Mesenchymal stem cell (in vitro differentiated cells and primary cell): Measurements from ENCODE around the gene SLC22A31.

Source experiments
- DNase-seq: peaks from one replicate; pipeline ENCODE4 v3.0.0-alpha.2; 2013
- H2AFZ ChIP-seq: one replicate; pipeline ENCODE4 v1.6.1; 2013; ENCODE audit warnings: low read depth, mild to moderate bottlenecking, control low read depth, inconsistent platforms, low read length, moderate library complexity
- H2AK5ac ChIP-seq: 2 replicates; pipeline ENCODE4 v1.6.1; 2013; ENCODE audit warnings: low read length, moderate library complexity, mild to moderate bottlenecking, inconsistent platforms; ENCODE audit not compliant: severe bottlenecking
- H2BK120ac ChIP-seq: one replicate; pipeline ENCODE4 v1.6.1; 2013; ENCODE audit warnings: low read depth, mild to moderate bottlenecking, inconsistent platforms, low read length, moderate library complexity
- H2BK12ac ChIP-seq, 2 experiments: one replicate each; pipeline ENCODE4 v1.6.1; 2013; ENCODE audit warnings: inconsistent platforms in 2 of 2, low read length in 2 of 2, mild to moderate bottlenecking in 2 of 2, moderate library complexity in 2 of 2, control low read depth in 1 of 2
- H2BK15ac ChIP-seq: one replicate; pipeline ENCODE4 v1.6.1; 2013; ENCODE audit warnings: mild to moderate bottlenecking, low read depth, inconsistent platforms; ENCODE audit not compliant: poor library complexity, severe bottlenecking
- H2BK5ac ChIP-seq: 2 replicates; pipeline ENCODE4 v1.6.1; 2013; ENCODE audit warnings: low read depth, mild to moderate bottlenecking, low read length, control low read depth, inconsistent platforms; ENCODE audit not compliant: poor library complexity, severe bottlenecking
- H3K14ac ChIP-seq, 2 experiments: one replicate each; pipeline ENCODE4 v1.6.1; 2013; ENCODE audit warnings: inconsistent platforms in 2 of 2, low read length in 2 of 2, control low read depth in 1 of 2, mild to moderate bottlenecking in 1 of 2, moderate library complexity in 1 of 2
- H3K18ac ChIP-seq, 2 experiments: one replicate each; pipeline ENCODE4 v1.6.1; 2013; ENCODE audit warnings: inconsistent platforms in 2 of 2, low read length in 2 of 2, control low read depth in 1 of 2, low read depth in 1 of 2, mild to moderate bottlenecking in 1 of 2
- H3K23ac ChIP-seq, 2 experiments: one replicate each; pipeline ENCODE4 v1.6.1; 2013; ENCODE audit warnings: inconsistent platforms in 2 of 2, low read length in 2 of 2, mild to moderate bottlenecking in 2 of 2, moderate library complexity in 2 of 2, control low read depth in 1 of 2
- H3K27ac ChIP-seq: 2 replicates; pipeline ENCODE4 v1.5.1; 2013; ENCODE audit warnings: mild to moderate bottlenecking, moderate library complexity, low read length, control low read depth, inconsistent platforms; ENCODE audit not compliant: poor library complexity, severe bottlenecking
- H3K27me3 ChIP-seq, 2 experiments: 2 replicates each; pipeline versions ENCODE4 v1.6.1 to v1.7.0; 2013; ENCODE audit warnings: low read length in 2 of 2, mild to moderate bottlenecking in 2 of 2, moderate library complexity in 2 of 2, control low read depth in 1 of 2, inconsistent platforms in 1 of 2; ENCODE audit not compliant: control insufficient read depth in 1 of 2, insufficient read depth in 1 of 2
- H3K36me3 ChIP-seq, 2 experiments: 2 replicates each; pipeline versions ENCODE4 v1.6.1 to v1.7.0; 2013; ENCODE audit warnings: low read length in 2 of 2, control low read depth in 1 of 2, inconsistent platforms in 1 of 2, low read depth in 1 of 2, mild to moderate bottlenecking in 1 of 2; ENCODE audit not compliant: insufficient read depth in 2 of 2, control insufficient read depth in 1 of 2
- H3K4ac ChIP-seq, 2 experiments: one replicate each; pipeline ENCODE4 v1.6.1; 2013; ENCODE audit warnings: inconsistent platforms in 2 of 2, low read length in 2 of 2, mild to moderate bottlenecking in 2 of 2, moderate library complexity in 2 of 2, control low read depth in 1 of 2, low read depth in 1 of 2
- H3K4me1 ChIP-seq: 2 replicates; pipeline ENCODE4 v1.6.1; 2013; ENCODE audit warnings: low read depth, low read length, control low read depth; ENCODE audit not compliant: control insufficient read depth, insufficient read depth
- H3K4me2 ChIP-seq: 2 replicates; pipeline ENCODE4 v1.6.1; 2013; ENCODE audit warnings: low read length, mild to moderate bottlenecking, inconsistent platforms; ENCODE audit not compliant: poor library complexity, severe bottlenecking
- H3K4me3 ChIP-seq, 2 experiments: 2 replicates each; pipeline versions ENCODE4 v1.5.1 to v1.7.0; 2013; ENCODE audit warnings: low read length in 2 of 2, mild to moderate bottlenecking in 2 of 2, control low read depth in 1 of 2, low read depth in 1 of 2; ENCODE audit not compliant: insufficient read depth in 1 of 2
- H3K79me1 ChIP-seq: replicated peaks from 2 replicates; pipeline ENCODE4 v1.6.1; 2013; ENCODE audit warnings: mild to moderate bottlenecking, control low read depth, low read length, inconsistent platforms; ENCODE audit not compliant: poor library complexity, severe bottlenecking
- H3K9ac ChIP-seq: 2 replicates; pipeline ENCODE4 v1.7.0; 2013; ENCODE audit warnings: mild to moderate bottlenecking, low read length, moderate library complexity
- H3K9me3 ChIP-seq: 2 replicates; pipeline ENCODE4 v1.7.0; 2013; ENCODE audit warnings: mild to moderate bottlenecking, low read length; ENCODE audit not compliant: control insufficient read depth
- H4K8ac ChIP-seq: one replicate; pipeline ENCODE4 v1.6.1; 2013; ENCODE audit warnings: inconsistent platforms, mild to moderate bottlenecking, low read length, moderate library complexity
- H4K91ac ChIP-seq: one replicate; pipeline ENCODE4 v1.6.1; 2013; ENCODE audit warnings: mild to moderate bottlenecking, low read length, inconsistent platforms
- WGBS: methylation state at CpG from one replicate; pipeline ENCODE4 v1.1.7; 2013; ENCODE audit warnings: mixed read lengths; 5-methylcytosine and 5-hydroxymethylcytosine counted together

The SLC22A31 gene

GRCh38 chr16:89233678-89234490 lies 33.5 kb upstream of the SLC22A31 start:
- no peak overlapping the region for H3K14ac ChIP-seq
- H3K18ac ChIP-seq: no peak overlapping the region
- no peak overlapping the region for H4K91ac ChIP-seq
- H3K79me1 ChIP-seq: peaks cover 21% of the 10 kb centered on the region
- H2BK12ac ChIP-seq: no peak overlapping the region
- DNase-seq: no peak
- H3K9me3 ChIP-seq: peaks cover 22% of the 10 kb centered on the region
- no peak overlapping the region for H4K8ac ChIP-seq
- H3K27ac ChIP-seq: no peak overlapping the region
- no peak overlapping the region for H3K23ac ChIP-seq
- H3K4me3 ChIP-seq: no peak overlapping the region
- H2AK5ac ChIP-seq: no peak overlapping the region
- WGBS: 99% methylated on average over 16 of the region's 16 CpGs
- no peak overlapping the region for H3K9ac ChIP-seq
- H3K4me2 ChIP-seq: no peak overlapping the region
- H3K4ac ChIP-seq: no peak overlapping the region
- no peak overlapping the region for H2AFZ ChIP-seq
- H3K36me3 ChIP-seq: peaks cover 57 to 64% of the 10 kb centered on the region in 2 experiments
- no peaks in the 10 kb centered on the region for H3K4me1 ChIP-seq
- H2BK120ac ChIP-seq: no peak overlapping the region
- no peak overlapping the region for H2BK5ac ChIP-seq
- H3K27me3 ChIP-seq: no peaks in the 10 kb centered on the region
- no peak overlapping the region for H2BK15ac ChIP-seq

DNA sequence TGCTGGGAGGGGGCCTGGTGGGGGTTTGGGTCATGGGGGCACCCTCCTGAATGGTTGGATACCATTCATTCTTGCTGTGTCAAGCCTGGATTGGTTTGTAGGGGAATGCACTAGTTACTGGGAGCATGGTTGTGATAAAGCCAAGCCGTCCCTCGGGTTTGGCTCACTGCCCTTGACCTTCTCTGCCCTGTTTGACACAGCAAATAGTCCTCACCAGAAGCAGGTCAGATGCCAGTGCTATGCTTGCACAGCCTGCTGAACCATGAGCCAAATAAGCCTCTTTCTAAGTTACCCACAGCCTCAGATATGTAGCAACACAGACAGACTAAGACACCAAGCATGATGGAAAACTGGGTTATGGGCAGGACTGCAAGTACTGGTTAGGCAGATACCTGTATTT lies 31.8 kb upstream of the SLC22A31 start:
- H3K4me1 ChIP-seq: no peaks in the 10 kb centered on the region

DNA sequence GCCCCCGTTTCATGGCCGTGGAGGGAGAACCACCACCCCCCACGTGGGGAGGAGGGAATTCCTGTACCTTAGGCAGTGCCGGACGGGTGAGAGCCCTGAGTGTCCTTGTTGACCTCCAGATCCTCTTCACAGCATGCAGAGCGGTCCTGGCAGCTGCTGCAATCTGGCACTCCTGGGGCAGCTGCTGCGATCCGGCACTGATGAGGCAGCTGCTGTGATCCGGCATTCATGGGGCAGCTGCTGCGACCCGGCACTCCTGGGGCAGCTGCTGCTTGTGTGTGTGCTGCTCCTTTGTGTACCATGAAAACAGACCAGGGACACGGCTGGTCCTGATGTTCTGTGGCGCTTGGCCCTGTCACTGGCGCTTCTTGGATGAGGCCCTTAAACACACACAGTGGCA lies 29.9 kb upstream of the SLC22A31 start:
- H3K18ac ChIP-seq: no peak overlapping the region
- H3K27ac ChIP-seq: no peak overlapping the region
- no peak overlapping the region for H2AK5ac ChIP-seq
- no peak overlapping the region for H3K9ac ChIP-seq
- no peak overlapping the region for H3K23ac ChIP-seq
- H2BK5ac ChIP-seq: no peak overlapping the region
- no peak overlapping the region for H3K4me2 ChIP-seq
- H3K4me3 ChIP-seq: no peak overlapping the region
- H4K8ac ChIP-seq: no peak overlapping the region
- H2AFZ ChIP-seq: no peak overlapping the region
- H2BK120ac ChIP-seq: no peak overlapping the region
- peaks cover 33% of the 10 kb centered on the region for H3K79me1 ChIP-seq
- WGBS: 91% methylated on average over 14 of the region's 14 CpGs
- no peak overlapping the region for H3K14ac ChIP-seq
- H3K36me3 ChIP-seq: peaks cover 87 to 95% of the 10 kb centered on the region in 2 experiments
- H3K9me3 ChIP-seq: peaks cover 53% of the 10 kb centered on the region
- H3K4me1 ChIP-seq: no peaks in the 10 kb centered on the region
- H4K91ac ChIP-seq: no peak overlapping the region
- no peak overlapping the region for H2BK12ac ChIP-seq
- H2BK15ac ChIP-seq: no peak overlapping the region
- H3K4ac ChIP-seq: no peak overlapping the region
- no peak for DNase-seq
- no peaks in the 10 kb centered on the region for H3K27me3 ChIP-seq

More for the DNA sequence above, 31.8 kb upstream of the SLC22A31 start:
- H2AFZ ChIP-seq: no peak overlapping the region
- no peak overlapping the region for H2BK15ac ChIP-seq
- no peak overlapping the region for H2BK12ac ChIP-seq
- H3K27ac ChIP-seq: no peak overlapping the region
- no peak overlapping the region for H2AK5ac ChIP-seq
- H2BK5ac ChIP-seq: no peak overlapping the region
- no peak overlapping the region for H2BK120ac ChIP-seq
- H3K27me3 ChIP-seq: no peaks in the 10 kb centered on the region
- H3K79me1 ChIP-seq: peaks cover 28% of the 10 kb centered on the region
- no peak for DNase-seq
- no peak overlapping the region for H3K4me2 ChIP-seq
- H4K91ac ChIP-seq: no peak overlapping the region
- H3K4ac ChIP-seq: no peak overlapping the region
- no peak overlapping the region for H3K4me3 ChIP-seq
- no peak overlapping the region for H3K23ac ChIP-seq
- peaks cover 40% of the 10 kb centered on the region for H3K9me3 ChIP-seq
- no CpG with 5 or more reads among the region's 2 CpGs for WGBS
- peak overlapping the region; percentile 66 for H4K8ac ChIP-seq
- H3K14ac ChIP-seq: no peak overlapping the region
- no peak overlapping the region for H3K9ac ChIP-seq
- H3K36me3 ChIP-seq: peaks cover 73 to 82% of the 10 kb centered on the region in 2 experiments
- H3K18ac ChIP-seq: no peak overlapping the region

- peaks cover 51% of the 10 kb centered on the region for H3K79me1 ChIP-seq
- 98% methylated on average over 10 of the region's 10 CpGs for WGBS
- H2AK5ac ChIP-seq: no peak overlapping the region
- no peak overlapping the region for H3K4me2 ChIP-seq
- H3K18ac ChIP-seq: no peak overlapping the region
- no peak overlapping the region for H3K14ac ChIP-seq
- H3K27ac ChIP-seq: no peak overlapping the region
- peaks cover 86 to 95% of the 10 kb centered on the region in 2 experiments for H3K36me3 ChIP-seq
- no peak overlapping the region for H3K23ac ChIP-seq
- H3K27me3 ChIP-seq: no peaks in the 10 kb centered on the region
- H3K4me1 ChIP-seq: no peaks in the 10 kb centered on the region
- H2BK120ac ChIP-seq: no peak overlapping the region
- H2BK12ac ChIP-seq: no peak overlapping the region
- no peak overlapping the region for H2BK15ac ChIP-seq
- H4K8ac ChIP-seq: no peak overlapping the region
- peaks cover 37% of the 10 kb centered on the region for H3K9me3 ChIP-seq
- no peak for DNase-seq
- H2BK5ac ChIP-seq: no peak overlapping the region
- H3K9ac ChIP-seq: no peak overlapping the region
- no peak overlapping the region for H3K4ac ChIP-seq
- H2AFZ ChIP-seq: no peak overlapping the region
- no peak overlapping the region for H4K91ac ChIP-seq
- no peak overlapping the region for H3K4me3 ChIP-seq
Measured at GRCh38 chr16:89224665-89225064, 24.3 kb upstream of the SLC22A31 start.
